ENCODE measurements around the gene CTNNBL1.

DNA sequence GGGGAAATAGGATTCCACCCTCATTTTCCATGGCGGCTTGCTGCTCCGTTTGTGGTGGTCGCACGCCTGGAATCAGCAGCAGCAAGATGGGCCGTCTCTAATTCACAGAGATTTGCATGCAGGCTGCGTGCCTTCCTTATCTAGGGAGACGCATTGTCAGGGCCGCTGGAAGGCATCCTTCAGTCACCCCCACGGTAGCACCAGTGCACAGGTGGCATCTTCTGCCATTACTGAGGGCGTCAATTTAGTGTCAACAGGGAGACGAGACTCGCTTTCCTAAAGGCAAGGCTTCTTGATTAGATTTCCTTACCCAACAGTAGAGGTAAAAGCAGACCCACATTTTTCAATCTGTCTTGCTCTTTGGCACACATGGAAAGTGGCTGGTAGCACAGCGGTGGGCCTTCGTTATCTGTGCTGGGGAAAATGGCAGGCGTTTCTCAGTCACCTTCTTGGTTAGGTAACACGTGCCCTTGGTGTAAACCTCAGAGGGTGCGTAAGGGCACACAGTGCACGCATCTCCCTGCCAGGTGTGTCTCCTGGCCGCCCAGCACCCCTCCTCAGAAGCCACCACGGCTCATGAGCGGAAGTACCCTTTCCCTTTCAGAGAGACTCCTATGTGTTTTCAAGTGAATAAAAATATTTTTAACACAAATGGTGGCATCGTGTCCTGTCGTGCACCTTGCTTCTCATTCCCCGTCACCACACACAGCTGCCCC, 181.8 kb downstream of the CTNNBL1 start:
- no peak for TF ChIP-seq EZH2phosphoT487 (IDR thresholded peaks at IDR 0.05; ENCODE audit: low read depth, severe bottlenecking, unreplicated experiment)
- TF ChIP-seq, protein P1, sequence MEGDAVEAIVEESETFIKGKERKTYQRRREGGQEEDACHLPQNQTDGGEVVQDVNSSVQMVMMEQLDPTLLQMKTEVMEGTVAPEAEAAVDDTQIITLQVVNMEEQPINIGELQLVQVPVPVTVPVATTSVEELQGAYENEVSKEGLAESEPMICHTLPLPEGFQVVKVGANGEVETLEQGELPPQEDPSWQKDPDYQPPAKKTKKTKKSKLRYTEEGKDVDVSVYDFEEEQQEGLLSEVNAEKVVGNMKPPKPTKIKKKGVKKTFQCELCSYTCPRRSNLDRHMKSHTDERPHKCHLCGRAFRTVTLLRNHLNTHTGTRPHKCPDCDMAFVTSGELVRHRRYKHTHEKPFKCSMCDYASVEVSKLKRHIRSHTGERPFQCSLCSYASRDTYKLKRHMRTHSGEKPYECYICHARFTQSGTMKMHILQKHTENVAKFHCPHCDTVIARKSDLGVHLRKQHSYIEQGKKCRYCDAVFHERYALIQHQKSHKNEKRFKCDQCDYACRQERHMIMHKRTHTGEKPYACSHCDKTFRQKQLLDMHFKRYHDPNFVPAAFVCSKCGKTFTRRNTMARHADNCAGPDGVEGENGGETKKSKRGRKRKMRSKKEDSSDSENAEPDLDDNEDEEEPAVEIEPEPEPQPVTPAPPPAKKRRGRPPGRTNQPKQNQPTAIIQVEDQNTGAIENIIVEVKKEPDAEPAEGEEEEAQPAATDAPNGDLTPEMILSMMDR (IDR thresholded peaks at IDR 0.05; ENCODE audit: poor library complexity) = no peak

Measured in hepatocyte (in vitro differentiated cells).